MM.1S (cell line): ENCODE measurements around the gene CD38.
"Not testable (repeated sequence)": the region's sequence is repeated elsewhere in the genome, so short reads cannot be mapped to it uniquely, and the experiment has no call there.

Experiments used
- DNase-seq: peaks from one replicate; pipeline ENCODE4 v3.0.0-alpha.2; 2015
- H2AFZ ChIP-seq: fragments of 300-600 bp; sonication (generic); 2 replicates; pipeline ENCODE4 v1.6.0; 2016; ENCODE audit warnings: antibody characterized with exemption, low read length
- H3F3A ChIP-seq: fragments of 300-600 bp; sonication (generic); 2 replicates; pipeline ENCODE4 v1.6.1; 2016; ENCODE audit warnings: mild to moderate bottlenecking, antibody characterized with exemption, low read length, moderate library complexity, mixed read lengths; ENCODE audit not compliant: insufficient read depth
- H3K27ac ChIP-seq: fragments of 300-600 bp; sonication (generic); 2 replicates; pipeline ENCODE4 v1.5.1; 2016; ENCODE audit warnings: mild to moderate bottlenecking, low read length
- H3K27me3 ChIP-seq: fragments of 300-600 bp; sonication (generic); replicated peaks from 2 replicates; pipeline ENCODE4 v1.6.0; 2016; ENCODE audit warnings: low read length; ENCODE audit not compliant: insufficient read depth
- H3K36me3 ChIP-seq: fragments of 300-600 bp; sonication (generic); replicated peaks from 2 replicates; pipeline ENCODE4 v1.6.1; 2016; ENCODE audit warnings: mild to moderate bottlenecking, low read length, mixed read lengths; ENCODE audit not compliant: insufficient read depth
- H3K4me1 ChIP-seq: fragments of 300-600 bp; sonication (generic); 2 replicates; pipeline ENCODE4 v1.6.1; 2016; ENCODE audit warnings: low read length, mixed read lengths
- H3K4me2 ChIP-seq: fragments of 300-600 bp; sonication (generic); 2 replicates; pipeline ENCODE4 v1.6.0; 2016; ENCODE audit warnings: low read depth, low read length
- H3K4me3 ChIP-seq: fragments of 300-600 bp; sonication (generic); 2 replicates; pipeline ENCODE4 v1.5.1; 2016; ENCODE audit warnings: low read length, mixed read lengths
- H3K79me2 ChIP-seq: fragments of 300-600 bp; sonication (generic); 2 replicates; pipeline ENCODE4 v1.6.1; 2016; ENCODE audit warnings: mixed run types, low read length, mixed read lengths
- H3K9ac ChIP-seq: fragments of 300-600 bp; sonication (generic); 2 replicates; pipeline ENCODE4 v1.6.1; 2016; ENCODE audit warnings: low read length, mixed read lengths
- H3K9me2 ChIP-seq: fragments of 300-600 bp; sonication (generic); replicated peaks from 2 replicates; pipeline ENCODE4 v1.6.1; 2016; ENCODE audit warnings: mild to moderate bottlenecking, low read length, mixed read lengths; ENCODE audit not compliant: insufficient read depth
- H3K9me3 ChIP-seq: fragments of 300-600 bp; sonication (generic); replicated peaks from 2 replicates; pipeline ENCODE4 v1.6.1; 2016; ENCODE audit warnings: mild to moderate bottlenecking, low read length, mixed read lengths; ENCODE audit not compliant: insufficient read depth
- H4K20me1 ChIP-seq: fragments of 300-600 bp; sonication (generic); 2 replicates; pipeline ENCODE4 v1.6.1; 2016; ENCODE audit warnings: mild to moderate bottlenecking, low read length, moderate library complexity, mixed read lengths; ENCODE audit not compliant: insufficient read depth
- CTCF ChIP-seq: fragments of 300-600 bp; sonication (generic); IDR thresholded peaks from 2 replicates; pipeline ENCODE4 v1.5.1; 2016; ENCODE audit warnings: antibody characterized with exemption, low read length, mixed read lengths
- EZH2 ChIP-seq: fragments of 300-600 bp; sonication (generic); optimal IDR thresholded peaks from 2 replicates; pipeline ENCODE3; 2017; ENCODE audit warnings: low read depth, mild to moderate bottlenecking, antibody characterized with exemption, low read length, mixed read lengths
- EZH2phosphoT487 ChIP-seq: fragments of 300-600 bp; sonication (generic); IDR thresholded peaks from 2 replicates; pipeline ENCODE4 v1.6.1; 2018; ENCODE audit warnings: antibody characterized with exemption, low read length

Gene CD38

GRCh38 chr4:15756361-15756861, 21.7 kb upstream of the CD38 start:
- Histone ChIP-seq H3K4me3 (peak overlapping the region; percentile 52), H3K27ac (peak overlapping the region; percentile 84), H2AFZ (peak overlapping the region; percentile 23; the same call in 1 of the 2 replicates), H3K36me3 (no peaks in the 10 kb centered on the region), H3K79me2 (no peaks in the 10 kb centered on the region), H3K27me3 (no peaks in the 10 kb centered on the region), H3K4me2 (peak overlapping the region; percentile 88), H3F3A (peaks cover 27% of the 10 kb centered on the region), H4K20me1 (no peaks in the 10 kb centered on the region), H3K9ac (peak overlapping the region; percentile 47), H3K9me2 (no peaks in the 10 kb centered on the region), H3K4me1 (peaks cover 42% of the 10 kb centered on the region), H3K9me3 (no peaks in the 10 kb centered on the region)
- peak; percentile 95 for DNase-seq
- TF ChIP-seq EZH2 (no peak), CTCF (peak; percentile 76)

GRCh38 chr4:15757054-15757453, 21.1 kb upstream of the CD38 start:
- Histone ChIP-seq H3K9me3 (no peaks in the 10 kb centered on the region), H4K20me1 (no peaks in the 10 kb centered on the region), H3K4me2 (peak overlapping the region; percentile 88), H3F3A (peaks cover 27% of the 10 kb centered on the region), H3K36me3 (no peaks in the 10 kb centered on the region), H3K27ac (peak overlapping the region; percentile 84), H3K27me3 (no peaks in the 10 kb centered on the region), H3K79me2 (no peaks in the 10 kb centered on the region), H3K9me2 (no peaks in the 10 kb centered on the region), H3K4me1 (peaks cover 45% of the 10 kb centered on the region), H3K4me3 (peak overlapping the region; percentile 52), H2AFZ (peak overlapping the region; percentile 42; the same call in 1 of the 2 replicates), H3K9ac (peak overlapping the region; percentile 47)
- DNase-seq, result peak; percentile 28
- no peak for TF ChIP-seq CTCF
- TF ChIP-seq EZH2, result no peak
- TF ChIP-seq EZH2phosphoT487, result no peak

GRCh38 chr4:15758294-15758693, 19.8 kb upstream of the CD38 start:
- no peak overlapping the region for H3K9ac ChIP-seq
- H3K9me3 ChIP-seq, result no peaks in the 10 kb centered on the region
- H3K36me3 ChIP-seq, result no peaks in the 10 kb centered on the region
- H2AFZ ChIP-seq, result no peak overlapping the region
- no peak overlapping the region for H3K27ac ChIP-seq
- H3K27me3 ChIP-seq, result no peaks in the 10 kb centered on the region
- no peak overlapping the region for H3K4me3 ChIP-seq
- H4K20me1 ChIP-seq, result no peaks in the 10 kb centered on the region
- DNase-seq, result no peak
- peaks cover 36% of the 10 kb centered on the region for H3F3A ChIP-seq
- peaks cover 52% of the 10 kb centered on the region for H3K4me1 ChIP-seq
- no peaks in the 10 kb centered on the region for H3K79me2 ChIP-seq
- H3K4me2 ChIP-seq, result no peak overlapping the region
- TF ChIP-seq EZH2 (no peak), CTCF (no peak), EZH2phosphoT487 (no peak)
- no peaks in the 10 kb centered on the region for H3K9me2 ChIP-seq

GRCh38 chr4:15762460-15762859, 15.7 kb upstream of the CD38 start:
- not testable (repeated sequence) for H2AFZ ChIP-seq, H3K4me3 ChIP-seq, H3K36me3 ChIP-seq, H4K20me1 ChIP-seq, H3K9ac ChIP-seq, H3K9me3 ChIP-seq, H3K9me2 ChIP-seq, H3K27ac ChIP-seq, H3K27me3 ChIP-seq, H3K79me2 ChIP-seq
- peak overlapping the region; percentile 25; the same call in 1 of the 2 replicates for H3K4me2 ChIP-seq
- peaks cover 41% of the 10 kb centered on the region for H3K4me1 ChIP-seq
- peak; percentile 74 for DNase-seq
- H3F3A ChIP-seq, result peaks cover 26% of the 10 kb centered on the region
